Left ventricle myocardium superior (tissue), 1 donor: Measurements from ENCODE around the gene ESR1. TPM values are rescaled to one million over a fixed set of nuclear protein-coding genes. Genes with fewer than 3 reads are reported as not detected.
"Not testable (repeated sequence)": the region's sequence is repeated elsewhere in the genome, so short reads cannot be mapped to it uniquely, and the experiment has no call there.

Source experiments
- ATAC-seq: fragments of 200-7000 bp; cut with Tn5 transposase; one replicate; pipeline ENCODE4 v1.9.1; 2020; ENCODE audit warnings: mild to moderate bottlenecking, moderate library complexity
- DNase-seq: peaks from one replicate; pipeline ENCODE4 v3.0.0-alpha.2; 2020
- intact Hi-C: fragments of 100-400 bp; cut with micrococcal nuclease; formaldehyde crosslinking; loops from one replicate; pipeline ENCODE4 v1.11.0; 2022
- total RNA-seq: library from RNA; stranded (reverse); fragmentation: NEBNext Ultra II Directional; extraction: Animal tissue kit (Norgen Biotek cat#: 25700); gene quantifications from one replicate; pipeline ENCODE4 v1.2.1, GENCODE V29; 2021
- donor health status: DM: no; HTN: yes; CAD: no; lungs with severe emphysema.

Gene ESR1
- total RNA-seq, 1 donor from 2014 or later: 1.3 TPM

DNA sequence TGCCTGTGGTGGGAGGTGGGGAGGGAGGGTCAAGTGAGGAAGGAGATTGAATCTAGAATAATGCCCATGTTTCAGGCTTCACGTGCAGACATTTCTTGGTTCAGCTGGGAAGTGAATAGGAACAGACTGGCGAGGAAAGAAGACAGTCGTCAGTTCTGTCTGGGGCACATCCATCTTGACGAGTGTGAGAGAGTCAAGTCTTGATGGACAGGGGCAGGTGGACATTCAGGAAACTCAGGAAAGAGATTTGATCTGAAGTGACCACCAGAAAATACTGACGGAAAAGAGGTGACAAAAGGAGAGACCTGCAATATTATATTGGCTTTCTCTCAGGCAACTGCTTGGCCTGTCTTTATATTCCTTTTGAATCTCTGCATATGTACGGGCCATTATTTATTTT, 68.6 kb downstream of the ESR1 start:
- intact Hi-C loops: no loop called here
- ATAC-seq (no peak), DNase-seq (no peak)

DNA sequence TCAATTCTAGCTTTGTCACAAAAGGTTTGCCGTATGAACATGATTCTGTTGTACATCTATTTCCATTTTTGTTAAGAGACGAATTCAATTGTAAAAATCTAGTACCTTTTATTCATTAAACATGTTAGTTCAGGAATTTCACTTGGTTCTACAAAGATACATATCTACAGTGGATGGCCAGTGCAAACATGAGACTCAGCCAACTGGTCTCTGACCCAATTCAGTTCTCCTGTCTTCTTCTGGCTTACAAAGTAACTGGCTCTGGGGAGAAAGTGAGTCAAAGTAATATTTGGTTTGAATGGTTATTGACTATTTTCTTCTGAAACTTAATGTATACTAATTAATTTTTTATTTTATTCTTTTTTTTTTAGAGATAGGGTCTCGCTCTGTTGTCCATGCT, 70.0 kb downstream of the ESR1 start:
- DNase-seq (no peak), ATAC-seq (no peak)
- intact Hi-C loops: no loop called here

DNA sequence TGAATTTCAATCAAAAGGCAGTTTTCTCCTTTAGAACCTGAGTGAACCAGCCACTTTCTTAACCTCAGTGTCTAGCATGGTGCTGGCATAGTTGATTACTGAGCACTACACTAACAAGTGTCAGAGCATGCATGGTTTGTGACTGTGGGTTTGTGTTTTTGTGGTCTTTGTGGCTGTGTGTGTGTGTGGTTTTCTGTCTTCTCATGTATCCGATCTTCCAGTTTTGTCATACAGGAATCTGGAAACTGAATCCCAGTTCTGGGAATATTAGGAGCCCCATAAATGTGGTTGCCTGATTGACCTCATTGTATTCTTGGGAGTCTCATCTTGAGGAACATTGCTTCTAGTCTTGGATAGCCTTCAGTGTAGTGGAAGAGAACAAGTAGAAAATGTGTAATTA, 73.7 kb downstream of the ESR1 start:
- DNase-seq (no peak), ATAC-seq (no peak)
- intact Hi-C loops: no loop called here

DNA sequence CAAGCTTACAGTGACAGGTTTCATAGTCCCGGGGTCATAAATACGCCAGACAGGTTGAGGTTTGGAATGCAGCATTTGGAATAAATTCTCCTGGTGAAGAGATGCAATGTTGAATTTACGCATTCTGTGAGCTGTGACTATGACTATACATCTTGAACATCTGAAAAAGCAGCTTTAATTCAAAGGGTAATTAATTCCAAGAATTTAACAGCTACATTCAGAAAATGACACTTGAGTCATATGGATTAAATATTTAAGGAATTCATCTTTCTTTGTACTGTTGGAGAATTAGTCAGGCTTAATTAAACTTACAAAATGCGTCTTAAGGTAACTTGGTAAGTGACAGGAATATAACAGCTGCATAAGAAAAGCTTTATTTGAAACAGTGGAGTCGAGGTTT, 74.7 kb downstream of the ESR1 start:
- DNase-seq (no peak), ATAC-seq (no peak)
- intact Hi-C loops: no loop called here

DNA sequence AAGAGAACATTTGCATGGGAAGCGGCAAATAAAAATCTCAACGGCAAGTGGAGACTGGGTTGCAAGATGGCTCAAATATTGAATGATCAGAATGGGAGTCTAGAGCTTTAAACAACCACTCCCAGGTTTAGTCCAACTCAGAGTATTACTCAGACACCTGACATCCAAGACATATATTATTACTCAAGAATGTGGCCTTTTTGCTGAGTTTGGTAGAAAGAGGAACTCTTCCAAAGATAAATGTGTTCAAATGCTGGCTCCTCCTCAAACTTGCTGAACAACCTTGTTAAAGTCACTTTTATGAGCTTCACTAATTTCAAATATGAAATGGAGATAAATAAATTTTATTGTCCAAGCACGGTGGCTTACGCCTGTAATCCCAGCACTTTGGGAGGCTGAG, 77.8 kb downstream of the ESR1 start:
- no peak for ATAC-seq
- DNase-seq: no peak
- intact Hi-C loops: no loop called here

DNA sequence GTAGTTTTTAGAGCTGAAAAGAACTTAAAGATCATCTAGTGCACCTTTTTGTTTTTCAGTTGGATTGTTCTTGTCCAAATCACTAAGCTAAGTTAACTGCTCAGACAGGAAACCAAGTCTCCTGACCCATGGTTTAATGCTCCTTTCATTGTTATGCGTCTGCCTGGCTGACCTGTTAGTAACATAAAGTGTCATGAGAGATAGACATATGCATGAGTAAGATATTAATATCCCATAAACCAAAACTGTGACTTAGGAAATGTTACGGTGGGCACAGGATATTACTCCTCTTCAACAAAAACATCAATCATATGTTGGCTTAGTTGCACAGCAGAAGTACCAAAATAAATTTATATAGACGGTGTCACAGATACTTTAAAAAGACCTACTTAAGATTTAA, 84.0 kb downstream of the ESR1 start:
- DNase-seq (no peak), ATAC-seq (no peak)
- intact Hi-C loops: no loop called here

DNA sequence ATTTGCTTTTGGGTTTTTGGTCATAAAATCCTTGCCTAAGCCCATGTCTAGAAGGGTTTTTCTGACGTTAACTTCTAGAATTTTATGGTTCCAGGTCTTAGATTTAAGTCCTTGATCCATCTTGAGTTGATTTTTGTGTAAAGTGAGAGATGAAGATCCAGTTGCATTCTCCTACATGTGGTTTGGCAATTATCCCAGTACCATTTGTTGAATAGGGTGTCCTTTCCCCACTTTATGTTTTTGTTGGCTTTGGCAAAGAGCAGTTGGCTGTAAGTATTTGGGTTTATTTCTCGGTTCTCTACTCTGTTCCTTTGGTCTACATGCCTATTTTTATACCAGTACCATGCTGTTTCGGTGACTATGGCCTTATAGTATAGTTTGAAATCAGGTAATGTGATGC, 86.9 kb downstream of the ESR1 start:
- ATAC-seq, intact Hi-C loops, DNase-seq: not testable (repeated sequence)

DNA sequence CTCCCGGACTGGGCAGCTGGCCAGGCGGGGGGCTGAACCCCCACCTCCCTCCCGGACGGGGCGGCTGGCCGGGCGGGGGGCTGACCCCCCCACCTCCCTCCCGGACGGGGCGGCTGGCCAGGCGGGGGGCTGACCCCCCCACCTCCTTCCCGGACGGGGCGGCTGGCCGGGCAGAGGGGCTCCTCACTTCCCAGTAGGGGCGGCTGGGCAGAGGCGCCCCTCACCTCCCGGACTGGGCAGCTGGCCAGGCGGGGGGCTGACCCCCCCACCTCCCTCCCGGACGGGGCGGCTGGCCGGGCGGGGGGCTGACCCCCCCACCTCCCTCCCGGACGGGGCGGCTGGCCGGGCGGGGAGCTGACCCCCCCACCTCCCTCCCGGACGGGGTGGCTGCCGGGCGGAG, 91.7 kb downstream of the ESR1 start:
- intact Hi-C loops, DNase-seq, ATAC-seq: not testable (repeated sequence)

DNA sequence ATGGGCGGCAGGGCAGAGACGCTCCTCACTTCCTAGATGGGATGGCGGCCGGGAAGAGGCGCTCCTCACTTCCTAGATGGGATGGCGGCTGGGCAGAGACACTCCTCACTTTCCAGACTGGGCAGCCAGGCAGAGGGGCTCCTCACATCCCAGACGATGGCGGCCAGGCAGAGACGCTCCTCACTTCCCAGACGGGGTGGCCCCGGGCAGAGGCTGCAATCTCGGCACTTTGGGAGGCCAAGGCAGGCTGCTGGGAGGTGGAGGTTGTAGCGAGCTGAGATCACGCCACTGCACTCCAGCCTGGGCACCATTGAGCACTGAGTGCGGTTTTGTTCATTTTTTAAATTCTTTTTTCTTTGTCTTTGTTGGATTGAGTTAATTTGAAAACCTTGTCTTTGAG, 92.3 kb downstream of the ESR1 start:
- ATAC-seq, intact Hi-C loops, DNase-seq: not testable (repeated sequence)

DNA sequence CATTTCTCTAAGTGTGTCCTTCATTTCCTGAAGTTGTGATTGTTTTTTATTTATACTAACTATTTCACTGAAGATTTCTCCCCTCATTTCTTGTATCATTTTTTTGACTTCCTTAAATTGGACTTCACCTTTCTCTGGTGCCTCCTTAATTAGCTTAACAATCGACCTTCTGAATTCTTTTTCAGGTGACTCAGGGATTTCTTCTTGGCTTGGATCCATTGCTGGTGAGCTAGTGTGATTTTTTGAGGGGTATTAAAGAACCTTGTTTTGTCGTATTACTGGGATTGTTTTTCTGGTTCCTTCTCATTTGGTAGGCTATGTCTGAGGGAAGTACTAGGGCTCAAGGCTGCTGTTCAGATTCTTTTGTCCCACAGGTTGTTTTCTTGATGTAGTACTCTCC, 92.8 kb downstream of the ESR1 start:
- intact Hi-C loops: no loop called here
- DNase-seq: no peak
- no peak for ATAC-seq

DNA sequence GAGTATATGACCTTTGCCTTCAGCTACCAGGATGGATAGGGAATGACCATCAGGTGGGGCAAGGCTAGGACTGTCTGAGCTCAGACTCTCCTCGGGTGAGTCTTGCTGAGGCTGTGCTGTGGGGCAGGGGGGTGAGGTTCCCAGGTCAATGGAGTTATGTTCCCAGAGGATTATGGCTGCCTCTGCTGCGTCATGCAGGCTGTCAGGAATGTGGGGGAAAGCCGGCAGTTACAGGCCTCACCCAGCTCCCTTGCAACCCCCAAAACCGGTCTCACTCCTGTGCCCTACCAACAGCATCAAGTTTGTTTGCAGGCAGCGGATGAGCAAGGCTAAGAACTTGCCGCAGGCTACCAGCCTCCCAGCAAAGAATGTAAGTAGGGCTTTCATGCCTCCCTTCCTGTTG, 93.5 kb downstream of the ESR1 start:
- intact Hi-C loops: no loop called here
- DNase-seq (no peak), ATAC-seq (no peak)

DNA sequence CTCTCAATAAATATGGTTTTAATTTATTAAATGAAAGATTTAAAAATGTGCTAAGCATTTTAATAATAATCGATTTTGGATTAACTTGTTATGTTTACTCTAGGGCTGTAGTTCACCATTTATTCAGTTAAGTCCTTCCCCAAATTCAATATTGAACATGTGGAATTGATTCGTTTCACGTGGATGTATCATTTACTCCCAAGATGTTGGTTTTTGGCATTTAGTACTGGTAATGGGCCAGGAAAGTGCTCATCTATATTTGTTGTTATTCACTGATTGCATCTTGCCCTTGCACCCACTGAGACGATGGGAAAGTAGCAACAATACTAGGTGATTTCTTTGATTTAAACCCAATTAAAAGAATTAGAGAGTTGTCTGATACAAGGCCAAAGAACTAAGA, 97.1 kb downstream of the ESR1 start:
- no peak for ATAC-seq
- intact Hi-C loops: no loop called here
- no peak for DNase-seq

DNA sequence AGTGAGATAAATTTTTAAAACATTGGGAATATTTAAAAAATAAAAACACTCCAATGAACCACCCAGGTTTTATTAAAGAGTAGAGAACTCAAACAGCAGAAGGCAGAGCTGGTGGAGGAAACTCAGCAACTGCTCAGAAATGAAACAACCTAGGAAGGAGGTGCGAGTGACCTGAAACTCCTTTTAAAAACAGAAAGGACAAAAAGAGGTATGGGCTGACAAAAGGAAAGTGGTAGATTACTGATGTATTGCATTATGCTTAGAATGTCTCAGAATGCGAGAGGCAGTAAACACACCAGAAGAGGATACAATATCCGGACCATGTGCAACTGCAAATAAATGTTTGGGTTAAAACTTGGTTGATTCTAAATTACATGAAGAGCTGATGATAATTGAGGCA, 97.6 kb downstream of the ESR1 start:
- intact Hi-C loops: no loop called here
- DNase-seq (no peak), ATAC-seq (no peak)

DNA sequence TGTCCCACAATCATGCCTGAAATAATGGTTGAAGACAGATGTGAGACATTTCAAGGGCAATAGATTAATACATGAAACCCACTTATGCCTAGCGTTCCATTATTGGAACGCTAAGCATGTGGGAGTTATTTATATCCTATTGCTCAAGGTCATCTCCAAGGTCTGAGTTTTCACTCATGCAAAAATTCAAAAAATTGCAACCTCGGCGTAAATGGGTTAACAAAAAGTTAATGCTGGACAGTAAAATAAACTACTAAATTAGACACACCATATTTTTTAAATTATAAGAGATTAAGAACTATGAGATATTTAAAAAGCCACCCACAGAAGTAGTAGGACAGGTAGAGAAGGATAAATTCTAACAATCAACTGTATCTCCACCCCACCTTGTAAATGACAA, 98.4 kb downstream of the ESR1 start:
- no peak for DNase-seq
- no peak for ATAC-seq
- intact Hi-C loops: no loop called here

DNA sequence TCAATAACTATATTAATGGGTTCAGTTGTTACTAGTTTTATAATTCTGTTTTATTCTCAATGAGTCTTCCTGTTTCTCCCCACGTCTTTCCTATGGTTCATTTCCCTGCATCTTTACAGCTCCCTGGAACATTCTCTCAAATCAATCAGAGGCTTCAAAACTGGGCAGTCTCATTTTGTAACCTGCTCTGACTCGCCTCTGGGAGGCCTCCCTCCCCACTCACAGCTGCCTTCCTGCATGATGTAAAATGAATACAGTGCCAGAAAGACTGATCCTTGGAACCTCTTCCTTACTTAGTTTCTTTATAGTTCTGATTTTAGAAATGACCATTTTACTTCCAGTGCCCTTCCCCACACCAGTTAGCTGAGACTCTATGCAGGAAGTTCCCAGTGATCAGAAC, 103.9 kb downstream of the ESR1 start:
- no peak for DNase-seq
- intact Hi-C loops: no loop called here
- no peak for ATAC-seq

DNA sequence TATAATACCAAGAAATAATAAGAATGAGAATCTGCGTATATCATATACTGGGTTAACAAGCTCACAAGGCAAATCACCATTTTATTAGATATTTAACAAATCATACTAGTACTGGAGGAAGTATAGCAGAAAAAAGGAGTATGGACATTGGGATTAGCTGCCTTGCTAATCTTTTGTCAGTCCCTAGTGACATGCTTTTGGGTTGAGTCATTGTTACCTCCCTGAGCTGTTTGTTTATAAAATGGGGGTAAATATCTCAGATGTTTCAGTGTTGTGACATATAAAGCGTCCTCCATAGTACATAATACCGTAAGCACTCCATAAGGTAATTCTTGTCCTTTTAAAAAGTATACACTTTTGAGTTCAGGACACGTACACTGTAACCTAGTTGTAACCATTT, 107.0 kb downstream of the ESR1 start:
- intact Hi-C loops: no loop called here
- no peak for DNase-seq
- no peak for ATAC-seq

DNA sequence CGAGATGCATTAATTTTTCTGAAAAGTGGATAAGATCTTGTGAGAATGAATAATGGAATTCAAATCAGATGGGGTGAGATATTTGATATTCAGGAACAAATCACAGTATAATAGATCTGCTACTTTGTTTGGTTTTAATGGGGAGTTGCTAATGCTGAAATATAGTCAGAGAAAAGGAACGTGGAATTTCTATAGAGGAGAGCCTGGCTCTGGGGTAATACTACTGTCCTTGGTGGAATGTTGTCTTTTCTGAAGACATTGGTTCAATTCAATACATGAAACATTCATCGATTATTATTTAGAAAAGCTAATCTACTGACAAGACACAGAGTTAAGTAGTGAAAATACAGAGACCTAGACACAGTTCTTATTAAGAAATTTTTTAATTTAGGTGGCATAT, 108.6 kb downstream of the ESR1 start:
- intact Hi-C loops: no loop called here
- no peak for ATAC-seq

DNA sequence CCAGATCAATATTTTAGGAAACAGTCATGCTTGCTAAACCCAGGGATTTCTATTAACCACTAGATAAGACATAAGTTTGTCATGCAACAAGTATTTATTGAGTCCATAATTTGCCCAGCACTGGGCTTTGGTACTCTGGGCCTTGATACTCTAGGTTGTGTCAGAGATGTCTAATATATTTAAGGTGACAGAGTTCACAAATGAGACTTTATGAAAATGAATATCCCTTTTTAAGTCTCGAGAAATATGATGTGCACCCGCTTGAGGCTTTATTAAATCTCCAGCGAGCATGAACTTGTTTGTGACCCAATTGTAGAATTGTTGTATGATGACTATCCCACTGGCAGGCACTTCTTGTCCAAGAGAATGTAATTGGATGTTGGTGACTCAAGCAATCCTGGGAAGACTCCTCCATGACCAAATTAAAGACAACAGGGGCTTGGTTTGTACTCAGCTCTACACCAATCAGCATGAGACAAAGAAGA, 109.2 kb downstream of the ESR1 start:
- DNase-seq (no peak), ATAC-seq (peak; percentile 28)
- intact Hi-C loops: no loop called here

More for the DNA sequence above, 108.6 kb downstream of the ESR1 start:
- no peak for DNase-seq

DNA sequence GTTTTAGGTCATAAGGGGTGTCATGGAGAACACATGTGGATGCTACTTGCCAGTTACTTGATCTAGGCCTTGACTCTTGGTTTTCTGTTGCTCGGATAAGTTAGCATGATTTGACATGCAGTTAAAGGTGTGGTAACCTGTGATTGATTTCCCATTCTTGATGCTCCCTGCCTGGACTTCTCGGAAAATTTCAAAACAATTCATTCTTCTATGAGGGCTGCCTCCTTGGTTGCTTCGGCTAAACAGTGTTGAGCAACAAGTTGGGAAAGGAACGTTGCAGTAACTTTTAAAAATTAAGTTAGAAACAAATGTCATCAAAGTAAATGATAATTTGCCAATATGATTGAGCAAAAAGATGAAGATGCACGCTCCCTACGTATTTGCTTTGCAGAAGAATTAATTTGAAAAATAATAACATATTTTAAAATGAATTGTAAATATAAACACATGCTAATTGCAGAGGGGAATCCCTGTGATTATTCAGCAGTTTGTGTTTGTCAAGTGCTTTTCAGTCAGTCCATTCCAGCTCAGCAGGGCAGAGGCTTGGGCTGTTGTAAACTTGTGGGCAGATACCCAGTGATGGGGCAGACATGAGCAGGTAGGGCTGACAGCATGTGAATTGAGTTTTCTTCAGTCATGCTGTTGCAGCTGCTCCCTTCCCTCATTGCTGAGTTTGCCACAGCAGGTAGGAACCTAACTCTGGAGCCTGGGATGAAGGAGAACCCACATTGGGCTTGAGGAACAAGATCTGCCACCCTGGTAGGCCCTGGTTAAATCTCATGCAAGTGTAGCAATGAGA, 110.2 kb downstream of the ESR1 start:
- no peak for DNase-seq
- no peak for ATAC-seq
- intact Hi-C loops: no loop called here

DNA sequence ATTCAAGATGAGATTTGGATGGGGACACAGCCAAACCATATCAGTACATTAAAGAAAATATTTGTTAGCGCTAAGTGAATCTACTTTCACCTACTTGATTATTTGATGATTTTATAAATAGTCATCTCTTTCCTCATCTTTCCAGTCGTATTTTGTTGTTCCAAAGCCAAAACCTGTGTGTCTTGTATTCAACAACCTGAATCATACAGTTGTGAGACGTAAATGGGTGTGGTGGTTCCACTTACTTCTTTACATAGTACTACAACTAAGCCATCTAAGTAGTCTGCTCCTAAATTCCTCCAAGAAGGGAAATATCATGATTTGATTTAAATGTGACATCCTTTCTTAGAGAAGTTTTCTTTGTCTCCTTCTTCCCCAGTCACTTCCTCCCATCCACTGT, 132.8 kb downstream of the ESR1 start:
- ATAC-seq (no peak), DNase-seq (no peak)
- intact Hi-C loops: no loop called here

DNA sequence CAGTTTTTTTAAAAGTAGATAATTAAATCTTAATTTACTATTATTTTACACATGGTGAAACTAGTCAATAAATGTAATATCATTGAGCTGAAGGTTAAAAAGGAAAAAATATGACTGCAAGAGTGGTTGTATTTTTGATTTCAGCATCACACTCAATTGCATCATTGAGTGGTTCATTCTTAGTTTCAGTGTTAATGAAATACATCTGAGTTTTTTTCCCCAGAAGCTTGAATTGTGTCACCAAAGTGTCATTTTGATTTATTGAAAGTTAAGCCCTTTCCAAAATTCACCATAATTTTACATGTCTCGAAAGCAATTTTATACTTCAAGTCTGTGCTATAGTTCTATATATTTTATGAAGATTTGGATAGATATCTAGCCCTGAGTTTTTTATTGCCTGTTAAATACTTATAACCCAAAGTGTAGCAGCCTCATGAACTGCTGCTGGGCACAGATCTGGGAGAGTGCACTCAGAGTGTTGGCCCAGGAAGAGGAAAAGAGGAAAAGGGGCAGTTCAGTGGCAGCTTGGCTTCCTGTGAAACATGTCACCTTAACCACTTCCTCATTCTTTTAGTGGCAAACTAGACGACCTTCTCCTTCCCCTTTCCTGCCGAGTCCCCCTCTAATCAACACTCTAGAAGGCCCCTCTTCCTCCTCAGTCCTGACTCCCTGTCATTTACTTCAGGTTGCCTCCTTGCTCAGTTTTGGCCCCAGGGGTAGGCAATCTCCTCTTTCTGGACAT, 140.7 kb downstream of the ESR1 start:
- intact Hi-C loops: no loop called here
- no peak for ATAC-seq

More for the DNA sequence above, 140.7 kb downstream of the ESR1 start:
- DNase-seq: no peak
